Measurements from ENCODE around the gene KCTD18.

- TF ChIP-seq CTCF (IDR thresholded peaks at IDR 0.05; ENCODE audit: low read depth, low read length, poor library complexity, severe bottlenecking): no peak
- TF ChIP-seq EZH2phosphoT487 (IDR thresholded peaks at IDR 0.05; ENCODE audit: borderline replicate concordance, low read length): no peak
Measured at GRCh38 chr2:200466425-200467418, 43.1 kb downstream of the KCTD18 start.

Measured in DOHH2 (cell line).